Vagina (tissue), 2 donors: ENCODE data around the gene PGLYRP3.

ENCODE experiments used
- CTCF ChIP-seq, 3 experiments: fragments of 450-650 bp in 2 of 3; fragments of 200-600 bp in 1 of 3; sonication (generic) in 1 of 3; IDR thresholded peaks; one replicate each; pipeline ENCODE4 v1.5.1; 2017 to 2019; ENCODE audit warnings: antibody characterized with exemption in 3 of 3, mild to moderate bottlenecking in 2 of 3, moderate library complexity in 2 of 3
- POLR2A ChIP-seq, 2 donors: fragments of 450-650 bp; IDR thresholded peaks; one replicate each; pipeline ENCODE4 v1.6.1; 2017; ENCODE audit warnings: antibody characterized with exemption in 2 of 2, mild to moderate bottlenecking in 2 of 2, moderate library complexity in 2 of 2
- POLR2AphosphoS5 ChIP-seq, 2 donors: sonication (generic); formaldehyde crosslinking; IDR thresholded peaks; one replicate each; pipeline ENCODE4 v1.9.0; 2017; ENCODE audit warnings: antibody characterized with exemption in 2 of 2, mild to moderate bottlenecking in 2 of 2, low read depth in 1 of 2; ENCODE audit not compliant: insufficient read depth in 1 of 2

- TF ChIP-seq POLR2AphosphoS5 (IDR thresholded peaks at IDR 0.05; ENCODE audit: insufficient read depth in 1 of 2, low read depth in 1 of 2) (no peak), CTCF (IDR thresholded peaks at IDR 0.05) (no peak), POLR2A (IDR thresholded peaks at IDR 0.05) (no peak)
These were observed 45.9 kb upstream of the PGLYRP3 start for GRCh38 chr1:153358691-153358975.
